CD4-positive, CD25-positive, alpha-beta regulatory T cell (primary cell): ENCODE results near the gene SLC38A11. TPM values are rescaled to one million over a fixed set of nuclear protein-coding genes. Genes with fewer than 3 reads are reported as not detected.

Source experiments
- ATAC-seq, 2 donors: fragments of 150-1000 bp; cut with Tn5 transposase; one replicate each; pipeline ENCODE4 v1.10.0; 2021; ENCODE audit warnings: low read depth in 2 of 2, moderate number of reproducible peaks in 2 of 2, moderate library complexity in 1 of 2
- DNase-seq, 3 donors: peaks; one replicate each; pipeline versions ENCODE4 v3.0.0 to v3.0.0-alpha.2; 2012 to 2022; ENCODE audit warnings: mixed read lengths in 1 of 3
- H3K27ac ChIP-seq: one replicate; pipeline ENCODE4 v1.7.0; 2013; ENCODE audit warnings: mild to moderate bottlenecking, low read length; ENCODE audit not compliant: insufficient read depth, poor library complexity, severe bottlenecking
- H3K27me3 ChIP-seq: one replicate; pipeline ENCODE4 v1.7.0; 2013; ENCODE audit warnings: low read length; ENCODE audit not compliant: control insufficient read depth, insufficient read depth
- H3K36me3 ChIP-seq: one replicate; pipeline ENCODE4 v1.7.0; 2013; ENCODE audit warnings: mild to moderate bottlenecking, low read length, moderate library complexity; ENCODE audit not compliant: control insufficient read depth, insufficient read depth
- H3K4me1 ChIP-seq: 2 replicates; pipeline ENCODE4 v1.7.0; 2013; ENCODE audit warnings: mild to moderate bottlenecking, low read length; ENCODE audit not compliant: insufficient read depth, control insufficient read depth, poor library complexity, severe bottlenecking
- H3K4me3 ChIP-seq: one replicate; pipeline ENCODE4 v1.7.0; 2013; ENCODE audit warnings: low read depth, mild to moderate bottlenecking, low read length, moderate library complexity
- H3K9me3 ChIP-seq, 2 experiments: 1 replicate in 1 of 2; 2 replicates in 1 of 2; pipeline ENCODE4 v1.7.0; 2013; ENCODE audit warnings: low read length in 2 of 2, mild to moderate bottlenecking in 1 of 2, moderate library complexity in 1 of 2; ENCODE audit not compliant: control insufficient read depth in 2 of 2
- H3K27ac Mint-ChIP-seq, 3 donors: one replicate each; pipeline ENCODE4 v1.8.0; 2020 to 2022; ENCODE audit warnings: mild to moderate bottlenecking in 3 of 3, mixed read lengths in 3 of 3, moderate library complexity in 2 of 3
- H3K27me3 Mint-ChIP-seq: one replicate; pipeline ENCODE4 v1.8.0; 2022; ENCODE audit warnings: mild to moderate bottlenecking, mixed read lengths
- H3K36me3 Mint-ChIP-seq: one replicate; pipeline ENCODE4 v1.8.0; 2020; ENCODE audit warnings: mixed read lengths
- H3K4me1 Mint-ChIP-seq, 4 donors: one replicate each; pipeline ENCODE4 v1.8.0; 2020 to 2022; ENCODE audit warnings: mixed read lengths in 4 of 4, mild to moderate bottlenecking in 1 of 4
- H3K4me3 Mint-ChIP-seq, 4 donors: one replicate each; pipeline ENCODE4 v1.8.0; 2020 to 2022; ENCODE audit warnings: mild to moderate bottlenecking in 4 of 4, mixed read lengths in 4 of 4, moderate library complexity in 3 of 4
- H3K9me3 Mint-ChIP-seq, 7 donors: one replicate each; pipeline ENCODE4 v1.8.0; 2020 to 2022; ENCODE audit warnings: mixed read lengths in 7 of 7, mild to moderate bottlenecking in 3 of 7, moderate library complexity in 2 of 7
- polyA plus RNA-seq, 4 donors: library from polyadenylated mRNA; unstranded; fragments of 300-500 nt; fragmentation: Illumina TruSeq; gene quantifications; one replicate each; pipeline ENCODE4 v1.2.3, GENCODE V29; 2021
- total RNA-seq: library from RNA; stranded (reverse); gene quantifications from one replicate; pipeline ENCODE4 v1.2.3, GENCODE V29; 2022

The SLC38A11 gene
- total and polyA plus RNA-seq, 5 donors from 2014 or later, result not detected

GRCh38 chr2:164859251-164859818 lies 96.0 kb downstream of the SLC38A11 start:
- H3K27me3 Mint-ChIP-seq, result peaks cover 8% of the 10 kb centered on the region
- H3K4me1 ChIP-seq, result no peaks in the 10 kb centered on the region
- no peak overlapping the region for H3K4me3 ChIP-seq
- H3K4me1 Mint-ChIP-seq, result no peaks in the 10 kb centered on the region
- ATAC-seq (no peak), DNase-seq (no peak)
- no peaks in the 10 kb centered on the region for H3K27me3 ChIP-seq
- H3K9me3 ChIP-seq, result no peaks in the 10 kb centered on the region
- peaks cover 0 to 1% (median 0%) of the 10 kb centered on the region in 7 donors for H3K9me3 Mint-ChIP-seq
- no peaks in the 10 kb centered on the region for H3K36me3 Mint-ChIP-seq
- H3K36me3 ChIP-seq, result no peaks in the 10 kb centered on the region
- no peak overlapping the region for H3K27ac Mint-ChIP-seq
- no peak overlapping the region for H3K4me3 Mint-ChIP-seq
- H3K27ac ChIP-seq, result no peak overlapping the region

- no peaks in the 10 kb centered on the region for H3K9me3 ChIP-seq
- no peak overlapping the region for H3K27ac Mint-ChIP-seq
- no peaks in the 10 kb centered on the region for H3K36me3 Mint-ChIP-seq
- H3K4me1 ChIP-seq, result no peaks in the 10 kb centered on the region
- no peak overlapping the region for H3K27ac ChIP-seq
- H3K9me3 Mint-ChIP-seq, result no peaks in the 10 kb centered on the region
- H3K4me3 Mint-ChIP-seq, result no peak overlapping the region
- H3K27me3 Mint-ChIP-seq, result peaks cover 21% of the 10 kb centered on the region
- no peak for DNase-seq
- peaks cover 6% of the 10 kb centered on the region for H3K27me3 ChIP-seq
- H3K36me3 ChIP-seq, result no peaks in the 10 kb centered on the region
- H3K4me1 Mint-ChIP-seq, result no peaks in the 10 kb centered on the region
- no peak overlapping the region for H3K4me3 ChIP-seq
- no peak for ATAC-seq
These were observed 103.2 kb downstream of the SLC38A11 start for GRCh38 chr2:164852086-164852485.

- Histone ChIP-seq H3K27ac (no peak overlapping the region), H3K9me3 (no peaks in the 10 kb centered on the region), H3K27me3 (peaks cover 6% of the 10 kb centered on the region), H3K4me3 (no peak overlapping the region), H3K4me1 (no peaks in the 10 kb centered on the region), H3K36me3 (no peaks in the 10 kb centered on the region)
- ATAC-seq (no peak), DNase-seq (no peak)
- Mint-ChIP-seq H3K36me3 (no peaks in the 10 kb centered on the region), H3K9me3 (no peaks in the 10 kb centered on the region), H3K27ac (no peak overlapping the region), H3K27me3 (peaks cover 16% of the 10 kb centered on the region), H3K4me3 (no peak overlapping the region), H3K4me1 (no peaks in the 10 kb centered on the region)
These were observed 105.1 kb downstream of the SLC38A11 start for GRCh38 chr2:164850235-164850634.

GRCh38 chr2:164849506-164849905 lies 105.8 kb downstream of the SLC38A11 start:
- H3K4me1 ChIP-seq, result no peaks in the 10 kb centered on the region
- no peak overlapping the region for H3K4me3 ChIP-seq
- Mint-ChIP-seq H3K4me1 (no peaks in the 10 kb centered on the region), H3K4me3 (no peak overlapping the region), H3K27me3 (peaks cover 20% of the 10 kb centered on the region), H3K36me3 (no peaks in the 10 kb centered on the region), H3K9me3 (no peaks in the 10 kb centered on the region), H3K27ac (no peak overlapping the region)
- H3K27ac ChIP-seq, result no peak overlapping the region
- H3K9me3 ChIP-seq, result no peaks in the 10 kb centered on the region
- DNase-seq, result no peak
- H3K36me3 ChIP-seq, result no peaks in the 10 kb centered on the region
- no peak for ATAC-seq
- peaks cover 6% of the 10 kb centered on the region for H3K27me3 ChIP-seq

- peaks cover 9% of the 10 kb centered on the region for H3K27me3 ChIP-seq
- ATAC-seq, result no peak
- H3K9me3 ChIP-seq, result no peaks in the 10 kb centered on the region
- DNase-seq, result no peak
- no peak overlapping the region for H3K4me3 Mint-ChIP-seq
- H3K27me3 Mint-ChIP-seq, result peaks cover 31% of the 10 kb centered on the region
- H3K4me1 ChIP-seq, result no peaks in the 10 kb centered on the region
- no peaks in the 10 kb centered on the region for H3K36me3 ChIP-seq
- H3K27ac ChIP-seq, result no peak overlapping the region
- no peaks in the 10 kb centered on the region for H3K9me3 Mint-ChIP-seq
- H3K27ac Mint-ChIP-seq, result no peak overlapping the region
- no peak overlapping the region for H3K4me3 ChIP-seq
- H3K4me1 Mint-ChIP-seq, result no peaks in the 10 kb centered on the region
- H3K36me3 Mint-ChIP-seq, result no peaks in the 10 kb centered on the region
These were observed 107.2 kb downstream of the SLC38A11 start for GRCh38 chr2:164847981-164848741.

GRCh38 chr2:164847291-164847690 lies 108.0 kb downstream of the SLC38A11 start:
- Histone ChIP-seq H3K4me1 (no peaks in the 10 kb centered on the region), H3K27me3 (peaks cover 9% of the 10 kb centered on the region), H3K9me3 (no peaks in the 10 kb centered on the region), H3K27ac (no peak overlapping the region), H3K36me3 (no peaks in the 10 kb centered on the region), H3K4me3 (no peak overlapping the region)
- Mint-ChIP-seq H3K9me3 (no peaks in the 10 kb centered on the region), H3K4me3 (no peak overlapping the region), H3K4me1 (no peaks in the 10 kb centered on the region), H3K27ac (no peak overlapping the region), H3K36me3 (no peaks in the 10 kb centered on the region), H3K27me3 (peaks cover 38% of the 10 kb centered on the region)
- DNase-seq, result no peak
- no peak for ATAC-seq

- no peak overlapping the region for H3K27ac Mint-ChIP-seq
- Histone ChIP-seq H3K27ac (no peak overlapping the region), H3K36me3 (no peaks in the 10 kb centered on the region), H3K27me3 (peaks cover 9% of the 10 kb centered on the region), H3K4me1 (peaks cover 9% of the 10 kb centered on the region), H3K4me3 (no peak overlapping the region), H3K9me3 (no peaks in the 10 kb centered on the region)
- ATAC-seq (no peak), DNase-seq (no peak)
- H3K36me3 Mint-ChIP-seq, result no peaks in the 10 kb centered on the region
- H3K9me3 Mint-ChIP-seq, result no peaks in the 10 kb centered on the region
- H3K27me3 Mint-ChIP-seq, result peaks cover 42% of the 10 kb centered on the region
- H3K4me3 Mint-ChIP-seq, result no peak overlapping the region
- peaks cover 0 to 2% (median 0%) of the 10 kb centered on the region in 4 donors for H3K4me1 Mint-ChIP-seq
These were observed 109.0 kb downstream of the SLC38A11 start for GRCh38 chr2:164846276-164846675.
